ENCODE results near the gene UNC5CL.
"Not testable (repeated sequence)": the region's sequence is repeated elsewhere in the genome, so short reads cannot be mapped to it uniquely, and the experiment has no call there.

The UNC5CL gene

DNA sequence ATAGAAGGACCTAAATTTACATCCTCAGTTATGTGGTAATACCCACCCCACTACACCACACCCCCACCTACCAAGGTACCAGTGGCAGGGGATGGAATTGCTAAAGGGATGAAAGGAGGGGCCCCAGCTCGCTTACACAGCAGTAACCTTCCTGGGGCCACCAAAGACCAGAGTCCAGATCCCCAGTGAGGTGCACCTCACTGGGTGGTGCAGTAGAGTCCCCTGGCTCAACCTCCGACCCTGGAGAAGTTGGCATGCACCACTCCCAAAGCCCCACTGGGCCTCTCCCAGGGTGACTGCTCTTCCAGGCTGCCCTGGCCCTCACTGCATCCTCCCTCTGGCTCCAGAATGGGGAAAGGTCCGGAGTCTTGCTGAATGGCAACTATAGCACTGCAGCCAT is 816 bp downstream of the UNC5CL start:
- DNase-seq (ENCODE audit: low spot score): no peak

DNA sequence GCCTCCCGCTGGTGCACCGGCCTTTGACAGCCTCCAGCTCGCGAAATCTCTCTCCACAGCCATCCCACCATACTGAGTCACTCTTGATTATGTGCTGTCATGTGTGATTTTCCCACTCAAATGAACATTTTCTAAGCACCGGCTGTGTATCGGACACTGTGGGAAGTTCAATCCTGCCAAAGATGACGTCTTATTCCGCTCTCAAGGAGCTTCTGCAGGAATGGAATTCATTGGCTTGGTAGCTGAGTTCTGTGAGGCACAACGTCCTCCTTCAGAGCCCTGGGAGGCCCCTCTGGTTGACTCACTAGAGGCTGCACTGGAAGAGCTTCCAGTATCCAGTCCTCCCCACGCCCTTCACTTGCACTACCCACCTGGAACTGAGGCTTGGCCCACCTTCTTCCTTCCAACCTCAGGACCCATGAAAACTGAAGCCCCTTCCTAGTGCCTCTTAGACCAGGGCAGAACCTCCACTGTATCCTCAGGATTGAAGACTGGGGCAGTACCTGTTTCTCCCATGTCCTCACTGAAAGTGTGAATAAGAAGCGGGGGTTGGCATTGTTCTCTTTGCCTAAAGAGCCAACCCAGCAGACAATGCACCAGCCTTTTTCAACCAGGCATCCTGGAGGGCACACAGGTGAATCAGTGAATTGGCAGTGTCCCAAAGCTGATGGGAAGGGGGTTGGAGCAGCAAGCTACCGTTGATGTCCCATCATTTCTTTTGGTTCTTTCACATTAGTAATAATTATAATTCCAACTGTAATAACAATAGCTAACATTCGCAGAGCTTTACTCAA is 1.7 kb downstream of the UNC5CL start:
- DNase-seq (ENCODE audit: low spot score): no peak

DNA sequence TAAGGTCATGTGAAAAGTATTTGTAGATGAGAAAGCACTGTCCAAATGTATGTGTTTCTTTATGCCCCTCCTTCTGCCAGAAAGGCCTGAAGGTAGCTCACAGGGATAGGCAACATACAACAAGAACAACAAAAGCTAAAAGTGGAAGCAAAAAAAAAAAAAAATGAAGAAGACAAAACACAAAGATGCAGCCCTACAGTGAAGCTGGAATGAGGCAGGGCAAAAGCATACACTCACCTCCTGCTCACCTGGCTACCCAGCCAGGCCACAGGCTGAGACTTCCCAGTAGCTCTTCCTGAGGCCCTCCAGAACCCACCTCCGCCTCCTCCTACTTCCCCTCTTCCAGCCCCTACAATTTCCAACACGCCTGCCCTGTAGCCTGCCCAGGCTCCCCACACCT is 2.4 kb downstream of the UNC5CL start:
- no peak for DNase-seq (ENCODE audit: low spot score)

DNA sequence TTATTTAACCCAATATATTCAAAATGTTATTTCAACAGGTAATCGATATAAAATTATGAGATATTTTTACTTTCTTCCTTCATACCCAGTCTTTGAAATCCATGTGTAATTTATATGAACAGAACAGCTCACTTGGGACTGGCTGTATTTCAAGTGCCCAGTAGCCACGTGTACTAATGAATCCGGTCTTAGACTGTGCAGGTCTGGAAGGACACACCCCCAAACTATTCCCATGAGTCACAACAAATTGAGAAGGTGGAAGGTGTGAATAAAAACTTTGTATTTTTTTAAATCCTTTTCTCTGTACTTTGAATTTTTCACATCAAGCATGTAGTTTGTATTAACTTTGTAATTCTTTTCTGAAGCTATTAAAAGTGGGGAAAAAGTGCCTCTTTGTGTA is 2.8 kb downstream of the UNC5CL start:
- DNase-seq (ENCODE audit: low spot score): no peak

DNA sequence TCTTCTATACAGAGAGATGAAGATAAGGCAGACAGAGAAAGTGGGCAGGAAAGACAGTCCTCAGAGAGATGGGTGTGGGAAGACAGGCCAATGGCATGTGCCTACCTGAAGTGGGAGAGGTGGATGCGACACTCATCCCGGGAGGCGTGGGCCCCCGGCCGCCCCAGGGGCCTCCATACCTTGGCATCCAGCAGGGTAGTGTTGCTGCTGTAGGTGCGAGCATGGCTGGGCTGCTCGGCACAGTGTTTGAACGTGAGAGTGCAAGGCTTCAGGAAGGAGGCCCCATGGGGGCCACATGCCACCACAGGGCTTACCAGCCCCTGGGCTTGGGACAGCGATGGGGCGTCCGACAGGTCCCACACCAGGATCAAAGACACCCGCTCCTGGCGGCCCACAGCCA is 5.2 kb downstream of the UNC5CL start:
- no peak for DNase-seq (ENCODE audit: low spot score)

DNA sequence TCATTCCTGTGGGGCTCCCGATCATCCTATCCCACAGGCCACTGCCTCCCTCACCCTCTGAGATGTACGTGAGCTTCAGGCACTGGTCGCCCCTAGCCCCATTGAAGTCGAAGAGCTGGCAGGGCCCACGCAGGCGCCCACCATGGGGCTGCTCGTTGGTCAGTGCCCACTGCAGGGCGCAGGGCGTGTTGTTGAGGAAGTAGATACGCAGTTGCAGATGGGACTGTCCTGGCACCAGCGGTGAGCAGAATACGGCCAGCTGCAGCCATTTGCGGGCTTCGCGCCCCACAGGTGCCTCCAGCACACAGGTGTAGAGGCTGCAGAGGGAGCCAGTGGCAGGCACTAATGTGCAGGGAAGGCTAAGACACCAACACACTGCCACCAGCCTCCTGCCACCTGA is 6.2 kb downstream of the UNC5CL start:
- no peak for DNase-seq (ENCODE audit: low spot score)

DNA sequence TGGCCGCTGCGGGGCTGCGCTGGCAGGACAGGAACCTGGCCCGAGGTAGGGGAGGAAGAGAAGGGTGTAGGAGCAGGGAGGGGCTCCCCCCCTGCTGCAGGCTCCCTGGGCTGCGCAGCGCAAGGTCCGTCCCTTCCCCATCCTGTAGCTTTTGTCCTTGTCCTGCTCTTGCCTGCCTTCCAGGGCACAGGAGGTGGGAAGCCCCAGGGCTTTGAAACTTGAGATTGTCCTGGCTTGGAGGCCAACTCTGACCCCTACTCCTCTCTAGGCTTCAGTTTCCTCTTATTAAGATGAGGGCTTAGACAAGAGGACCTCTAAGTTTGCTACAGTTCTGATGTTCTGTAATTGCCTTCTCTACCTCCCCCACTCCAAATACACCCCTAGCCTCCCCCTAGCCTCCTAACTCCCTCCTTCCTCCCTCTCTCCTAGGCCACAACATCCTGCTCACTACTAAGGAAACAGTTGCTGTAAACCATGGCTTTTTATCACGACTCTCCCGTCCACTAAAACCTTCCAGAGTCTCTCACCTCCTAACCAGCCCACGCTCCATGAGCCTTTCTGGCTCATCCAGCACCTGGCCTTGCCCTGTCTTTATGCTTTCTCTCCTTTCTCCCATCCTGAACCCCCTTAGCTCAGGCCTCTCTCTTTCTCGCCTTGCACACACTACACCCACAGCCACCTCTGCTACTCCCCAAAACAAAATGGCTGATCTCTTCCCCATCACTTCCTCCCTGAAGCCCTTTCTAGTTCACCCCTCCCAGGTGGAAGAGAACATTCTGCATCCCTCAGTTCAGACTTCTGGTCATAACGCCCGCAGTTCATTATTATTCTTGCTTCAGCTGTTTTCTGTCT is 10.2 kb downstream of the UNC5CL start:
- no peak for DNase-seq (ENCODE audit: low spot score)

DNA sequence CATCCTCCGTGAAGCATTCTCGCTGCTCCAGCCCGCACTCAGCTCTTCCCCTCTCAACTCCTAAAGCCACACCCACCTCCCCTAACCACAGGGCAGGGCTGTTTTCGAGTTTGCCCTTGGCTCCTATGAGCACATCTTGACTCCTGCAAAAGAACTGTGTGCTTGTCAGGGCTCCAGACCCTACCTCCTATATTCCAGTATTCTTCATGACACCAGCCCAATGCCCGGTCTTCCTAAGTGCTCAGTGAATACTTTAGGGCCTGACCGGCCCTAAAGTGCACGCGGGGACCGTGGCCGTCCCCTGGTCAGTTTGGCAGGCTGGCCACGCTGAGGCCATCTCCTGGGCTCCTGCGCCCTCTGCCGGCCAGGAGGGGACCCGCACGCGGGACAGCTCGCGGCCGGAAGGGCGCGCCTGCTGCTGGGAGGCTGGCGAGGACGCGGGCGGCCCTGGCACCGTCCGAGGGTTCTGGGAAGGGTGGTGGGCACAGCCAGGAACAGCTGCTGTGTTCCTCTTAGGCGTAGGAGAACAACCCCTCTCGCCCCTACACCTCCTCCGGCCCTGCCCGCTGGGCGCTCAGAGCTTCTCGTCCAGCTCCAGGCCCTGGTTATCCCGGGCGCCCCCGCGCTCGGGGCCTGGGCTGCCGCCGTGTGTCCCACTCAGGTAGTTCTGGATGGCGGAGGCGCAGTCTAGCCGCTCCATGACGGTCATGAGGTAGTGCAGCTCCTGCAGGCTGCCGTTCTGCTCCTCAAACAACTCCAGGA is 11.0 kb downstream of the UNC5CL start:
- peak; percentile 56 for DNase-seq (ENCODE audit: low spot score)

DNA sequence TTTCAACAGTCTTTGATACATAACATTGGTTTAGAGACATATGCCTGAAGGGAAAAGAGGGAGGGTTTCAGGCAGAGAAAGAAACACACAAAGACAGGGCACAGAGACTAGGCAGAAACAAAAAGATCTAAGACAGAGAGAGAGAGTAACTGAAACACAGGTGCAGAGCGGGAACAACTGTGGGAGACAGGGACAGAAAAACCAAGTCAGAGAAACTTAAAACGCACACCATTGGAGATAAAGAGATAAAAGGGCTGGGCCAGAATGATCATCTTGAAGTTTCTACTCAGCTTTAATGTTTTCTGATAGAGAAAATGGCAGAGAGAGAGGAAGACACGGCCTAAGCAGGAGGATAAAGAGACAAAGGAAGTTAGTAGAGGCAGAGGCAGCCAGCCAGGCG is 11.8 kb downstream of the UNC5CL start:
- no peak for DNase-seq (ENCODE audit: low spot score)

DNA sequence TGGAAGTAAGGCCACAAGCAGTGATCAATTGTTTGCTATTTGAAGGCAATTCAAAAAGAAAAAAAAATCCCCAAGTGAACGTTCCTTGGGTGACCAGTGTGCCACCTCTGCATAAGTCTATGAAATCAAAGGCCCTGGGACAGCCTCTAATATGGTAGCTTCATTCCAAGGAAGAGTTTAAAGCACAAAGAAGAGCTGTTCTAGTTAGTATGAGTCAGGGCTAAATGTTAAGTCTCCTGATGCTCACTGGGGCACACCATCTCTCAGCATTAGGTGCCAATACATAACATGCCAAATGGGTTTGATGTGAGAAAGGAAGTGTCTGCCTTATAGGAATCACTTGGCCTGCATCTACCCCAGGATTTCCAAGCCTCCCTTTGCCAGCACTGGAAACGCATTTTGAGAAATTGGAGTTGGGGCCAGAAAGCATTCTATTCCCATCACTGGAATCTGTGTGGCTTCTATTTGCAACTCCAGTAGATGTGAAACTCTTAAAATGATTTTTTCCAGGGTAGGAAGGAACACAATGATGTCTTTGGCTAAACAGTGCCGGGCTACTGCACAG is 13.0 kb downstream of the UNC5CL start:
- DNase-seq (ENCODE audit: low spot score): no peak

DNA sequence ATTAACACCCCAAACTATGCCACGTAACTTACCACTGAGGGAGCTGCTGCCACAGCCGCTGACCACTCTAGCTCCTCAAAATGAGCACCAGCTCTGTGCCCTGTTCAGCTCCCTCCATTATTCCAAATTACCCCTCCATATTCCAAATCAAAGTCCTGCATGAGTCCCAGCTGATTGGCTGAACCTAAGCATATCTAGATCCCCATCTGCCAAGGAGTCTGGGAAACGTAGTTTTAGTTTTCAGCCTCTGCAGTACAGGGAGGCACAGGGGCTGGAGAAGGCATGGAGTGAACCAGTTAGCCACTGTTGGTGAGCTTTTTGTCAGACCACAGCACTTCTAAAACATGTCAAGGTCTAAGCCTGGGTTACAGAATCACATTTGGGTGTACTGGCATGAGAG is 15.9 kb downstream of the UNC5CL start:
- no peak for DNase-seq (ENCODE audit: low spot score)

DNA sequence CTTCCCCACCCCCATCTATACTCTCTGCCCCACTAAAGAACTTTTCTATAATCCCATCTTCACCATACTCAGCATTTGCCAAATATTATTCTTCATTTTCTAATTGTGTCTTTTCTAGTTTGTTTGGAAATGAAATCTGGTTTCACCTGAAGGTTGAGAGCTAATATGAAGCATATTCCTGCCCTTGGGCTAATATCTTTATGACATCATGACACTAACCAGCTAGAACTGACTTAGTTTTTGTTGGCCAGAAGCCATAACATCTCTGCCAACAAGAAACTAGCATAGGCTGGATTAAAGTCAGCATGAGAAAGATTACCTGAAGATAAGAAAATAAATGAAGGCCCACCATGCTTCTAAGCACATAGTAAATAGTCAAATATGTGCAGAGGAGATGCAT is 16.7 kb downstream of the UNC5CL start:
- no peak for DNase-seq (ENCODE audit: low spot score)

DNA sequence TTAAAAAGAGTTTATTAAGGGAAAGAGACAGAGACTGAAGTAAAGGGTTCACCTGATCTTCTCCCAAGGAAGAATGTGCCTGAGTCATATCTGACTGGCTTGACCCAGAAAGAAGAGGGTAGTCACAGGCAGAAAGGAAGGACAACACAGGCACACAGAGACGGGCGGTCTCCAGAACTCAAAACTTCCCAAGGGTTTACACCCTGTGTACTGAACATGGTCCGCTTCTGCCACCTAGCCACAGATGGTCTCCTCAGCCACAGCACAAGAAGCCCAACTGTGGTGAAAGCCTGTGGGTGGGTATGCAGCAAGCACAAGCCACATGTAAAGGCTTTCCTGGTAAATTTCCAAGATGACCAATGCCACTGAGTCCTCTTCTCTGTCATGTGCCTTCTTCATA is 17.2 kb downstream of the UNC5CL start:
- no peak for DNase-seq (ENCODE audit: low spot score)

DNA sequence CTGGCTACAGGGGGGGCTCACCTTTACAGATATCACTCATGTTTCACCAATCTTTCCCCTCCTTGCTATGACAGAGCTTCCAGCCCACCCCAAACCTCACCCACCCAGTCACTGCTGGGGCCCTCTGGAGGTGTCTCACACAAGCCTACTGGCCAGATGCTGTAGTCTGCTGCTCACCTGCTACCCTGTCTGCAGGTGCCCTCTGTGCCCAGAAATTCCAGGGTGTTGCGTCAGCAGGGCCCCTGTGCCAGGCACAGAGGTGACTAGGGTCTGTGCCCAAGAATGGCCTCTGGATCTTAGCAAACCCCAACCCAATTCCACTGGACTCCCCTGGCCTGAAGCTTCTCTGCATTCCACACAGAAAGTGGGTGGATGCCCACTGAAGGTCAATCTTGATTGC is 21.4 kb downstream of the UNC5CL start:
- DNase-seq (ENCODE audit: low spot score): no peak

DNA sequence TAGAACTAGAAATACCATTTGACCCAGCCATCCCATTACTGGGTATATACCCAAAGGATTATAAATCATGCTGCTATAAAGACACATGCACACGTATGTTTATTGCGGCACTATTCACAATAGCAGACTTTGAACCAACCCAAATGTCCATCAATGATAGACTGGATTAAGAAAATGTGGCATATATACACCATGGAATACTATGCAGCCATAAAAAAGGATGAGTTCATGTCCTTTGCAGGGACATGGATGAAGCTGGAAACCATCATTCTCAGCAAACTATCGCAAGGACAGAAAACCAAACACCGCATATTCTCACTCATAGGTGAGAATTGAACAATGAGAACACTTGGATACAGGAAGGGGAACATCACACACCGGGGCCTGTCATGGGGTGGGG is 23.2 kb downstream of the UNC5CL start:
- DNase-seq (ENCODE audit: low spot score): not testable (repeated sequence)

DNA sequence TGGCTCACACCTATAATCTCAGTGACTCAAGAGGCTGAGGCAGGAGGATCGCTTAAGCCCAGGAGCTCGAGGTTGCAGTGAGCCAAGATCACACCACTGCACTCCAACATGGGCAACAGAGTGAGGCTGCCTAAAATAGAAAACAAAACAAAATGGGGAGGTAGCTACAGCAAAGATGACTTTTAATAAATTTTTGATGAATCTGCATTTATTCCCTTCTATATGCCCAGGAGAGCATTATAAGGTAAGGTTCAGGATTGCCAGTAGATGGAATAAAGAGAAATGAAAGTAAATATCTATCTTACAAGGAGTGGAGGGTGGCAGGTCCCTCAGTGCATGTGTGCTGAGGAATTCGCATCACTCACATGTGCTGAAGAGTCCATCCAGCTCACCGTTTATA is 24.2 kb downstream of the UNC5CL start:
- DNase-seq (ENCODE audit: low spot score): no peak

DNA sequence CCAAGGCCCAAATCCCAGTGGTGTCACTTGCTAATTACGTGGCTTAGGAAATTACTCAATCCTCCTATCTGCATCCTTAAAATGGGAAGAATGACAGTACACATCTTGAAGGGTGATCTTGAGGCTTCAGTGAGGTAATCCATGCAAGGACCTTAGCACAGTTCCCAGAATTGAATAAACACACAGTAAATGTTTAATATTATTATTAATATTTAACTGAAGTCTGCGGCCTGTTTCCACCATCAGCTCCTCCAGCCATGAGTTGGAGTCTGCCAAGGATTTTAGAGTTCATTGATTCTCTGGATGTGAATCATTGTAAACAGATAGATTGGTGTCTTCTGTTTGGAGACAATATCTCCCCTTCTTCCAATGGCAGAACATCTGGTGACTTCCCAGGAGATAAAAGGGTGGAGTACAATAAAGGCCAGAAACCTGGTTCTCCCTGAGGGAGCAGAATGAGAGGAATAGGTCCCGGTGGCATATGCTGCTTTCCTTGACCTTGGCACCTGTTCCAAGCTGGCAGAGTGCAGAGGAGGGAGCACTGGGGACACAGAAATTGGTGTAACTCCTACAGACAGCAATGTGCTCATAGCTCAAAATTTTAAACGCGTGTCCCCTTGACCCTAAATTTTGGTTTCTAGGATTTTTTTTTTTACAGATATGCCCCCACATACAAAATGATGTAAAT is 25.4 kb downstream of the UNC5CL start:
- DNase-seq (ENCODE audit: low spot score): no peak

DNA sequence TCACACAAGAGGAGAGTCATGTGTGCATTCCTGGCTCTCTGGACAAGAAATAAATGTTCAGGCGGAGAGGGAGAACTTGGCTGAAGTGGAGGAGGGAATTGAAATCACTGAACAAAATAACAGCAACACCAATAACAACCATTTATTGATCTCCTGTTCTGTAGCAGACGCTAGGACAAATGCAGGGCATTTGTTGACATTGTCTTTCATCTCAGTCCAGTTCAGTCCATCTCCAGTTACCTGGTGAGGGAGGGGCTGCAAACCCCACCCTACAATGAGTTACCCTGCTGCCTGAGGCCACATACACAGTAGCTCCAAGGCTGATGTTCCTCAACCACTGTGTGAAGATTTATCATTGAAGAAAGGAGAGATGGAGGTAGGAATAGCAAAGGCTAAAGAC is 27.3 kb downstream of the UNC5CL start:
- no peak for DNase-seq (ENCODE audit: low spot score)

DNA sequence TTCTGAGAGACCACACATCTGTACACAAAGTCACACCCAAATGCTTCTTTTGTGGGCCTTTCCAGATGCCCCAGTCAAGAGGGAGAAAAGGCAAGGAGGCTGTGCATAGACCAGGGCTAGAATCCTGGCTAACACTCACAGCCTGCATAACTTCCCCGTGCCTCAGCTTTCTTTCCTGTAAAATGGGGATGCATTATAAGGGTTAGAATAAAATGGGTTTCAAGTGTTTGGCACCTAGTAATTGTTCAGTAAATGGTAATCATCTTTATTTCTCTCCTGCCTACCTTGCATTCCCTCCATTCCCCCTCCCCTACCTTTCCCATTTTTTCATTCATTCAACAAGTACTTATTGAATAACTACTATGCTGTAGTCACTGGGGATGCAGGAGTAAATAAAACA is 29.4 kb downstream of the UNC5CL start:
- no peak for DNase-seq (ENCODE audit: low spot score)

DNA sequence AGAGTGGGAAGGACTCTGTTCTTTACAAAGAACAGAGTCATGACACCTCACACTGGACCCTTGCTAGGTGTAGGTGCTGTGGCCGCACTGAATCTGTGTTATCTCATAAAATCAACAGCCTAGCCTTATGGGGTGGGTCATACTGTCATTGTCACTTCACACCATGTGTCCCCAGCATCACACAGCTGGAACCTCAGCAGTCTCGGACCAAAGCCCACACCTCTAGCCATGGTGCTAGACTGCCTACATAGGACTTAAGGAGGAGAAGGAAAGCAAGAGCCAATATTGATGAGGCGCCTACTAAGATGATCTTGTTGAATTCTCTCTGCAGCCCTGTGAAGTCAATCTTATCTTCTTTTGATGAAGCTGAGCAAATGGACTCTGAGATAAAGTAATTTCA is 31.0 kb downstream of the UNC5CL start:
- no peak for DNase-seq (ENCODE audit: low spot score)

DNA sequence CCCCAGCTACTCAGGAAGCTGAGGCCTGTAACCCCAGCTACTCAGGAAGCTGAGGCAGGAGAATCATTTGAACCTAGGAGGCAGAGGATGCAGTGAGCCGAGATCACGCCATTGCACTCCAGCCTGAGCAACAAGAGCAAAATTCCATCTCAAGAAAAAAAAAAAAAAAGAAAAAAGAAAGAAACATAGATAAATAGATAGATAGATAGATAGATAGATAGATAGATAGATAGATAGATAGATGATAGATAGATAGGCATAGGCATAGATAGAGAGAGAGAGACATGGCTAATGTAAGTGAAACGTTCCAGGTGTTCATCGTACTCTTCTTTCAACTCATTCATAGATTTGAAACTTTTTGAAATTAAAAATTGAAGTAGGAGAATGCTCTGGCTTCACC is 32.0 kb downstream of the UNC5CL start:
- not testable (repeated sequence) for DNase-seq (ENCODE audit: low spot score)

DNA sequence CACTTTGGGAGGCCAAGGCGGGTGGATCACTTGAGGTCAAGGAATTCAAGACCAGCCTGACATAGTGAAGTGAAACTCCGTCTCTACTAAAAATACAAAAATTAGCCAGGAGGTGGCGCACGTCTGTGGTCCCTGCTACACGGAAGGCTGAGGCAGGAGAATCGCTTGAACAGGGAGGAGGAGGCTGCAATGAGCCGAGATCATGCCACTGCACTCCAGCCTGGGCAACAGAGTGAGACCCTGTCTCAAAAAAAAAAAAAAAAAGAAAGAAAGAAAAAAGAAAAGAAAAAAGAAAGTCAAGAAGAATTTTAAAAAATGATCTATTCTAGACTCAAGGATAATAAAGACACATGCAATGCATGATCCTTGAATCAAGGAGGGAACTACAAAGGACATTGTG is 32.8 kb downstream of the UNC5CL start:
- not testable (repeated sequence) for DNase-seq (ENCODE audit: low spot score)
